Activated CD4-positive, alpha-beta T cell treated with anti-CD3 and anti-CD28 coated beads, Interleukin-10, Interleukin-2, amounts not matched to agents 100 ng/mL and 50 ng/mL, durations not matched to agents 16 hours and 8 hours (primary cell): ENCODE results near the gene FOLR2.

Experiments
- DNase-seq: peaks from one replicate; pipeline ENCODE4 v3.0.0-alpha.2; 2020

FOLR2 gene

DNA sequence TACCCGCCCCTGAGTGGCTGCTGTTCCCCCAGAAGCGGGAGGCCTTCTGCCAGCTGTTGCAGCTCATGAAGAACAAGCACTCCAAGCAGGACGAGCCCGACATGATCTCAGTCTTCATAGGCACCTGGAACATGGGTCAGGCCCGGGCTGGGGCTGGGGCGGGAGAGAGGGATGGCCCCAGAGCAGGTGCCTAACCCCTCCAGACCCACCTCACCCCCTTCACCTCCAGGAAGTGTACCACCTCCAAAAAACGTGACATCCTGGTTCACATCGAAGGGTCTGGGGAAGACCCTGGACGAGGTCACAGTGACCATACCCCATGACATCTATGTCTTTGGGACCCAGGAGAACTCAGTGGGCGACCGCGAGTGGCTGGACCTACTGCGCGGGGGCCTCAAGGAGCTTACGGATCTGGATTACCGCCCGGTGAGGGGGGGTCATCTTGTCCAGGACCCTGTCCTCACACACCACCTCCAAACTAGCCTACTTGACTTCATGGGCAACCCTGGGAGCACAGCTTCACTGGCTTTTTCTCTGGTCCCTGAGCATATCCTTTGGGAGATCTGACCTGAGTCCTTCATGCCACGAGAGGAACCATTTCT is 14.3 kb downstream of the FOLR2 start:
- no peak for DNase-seq

DNA sequence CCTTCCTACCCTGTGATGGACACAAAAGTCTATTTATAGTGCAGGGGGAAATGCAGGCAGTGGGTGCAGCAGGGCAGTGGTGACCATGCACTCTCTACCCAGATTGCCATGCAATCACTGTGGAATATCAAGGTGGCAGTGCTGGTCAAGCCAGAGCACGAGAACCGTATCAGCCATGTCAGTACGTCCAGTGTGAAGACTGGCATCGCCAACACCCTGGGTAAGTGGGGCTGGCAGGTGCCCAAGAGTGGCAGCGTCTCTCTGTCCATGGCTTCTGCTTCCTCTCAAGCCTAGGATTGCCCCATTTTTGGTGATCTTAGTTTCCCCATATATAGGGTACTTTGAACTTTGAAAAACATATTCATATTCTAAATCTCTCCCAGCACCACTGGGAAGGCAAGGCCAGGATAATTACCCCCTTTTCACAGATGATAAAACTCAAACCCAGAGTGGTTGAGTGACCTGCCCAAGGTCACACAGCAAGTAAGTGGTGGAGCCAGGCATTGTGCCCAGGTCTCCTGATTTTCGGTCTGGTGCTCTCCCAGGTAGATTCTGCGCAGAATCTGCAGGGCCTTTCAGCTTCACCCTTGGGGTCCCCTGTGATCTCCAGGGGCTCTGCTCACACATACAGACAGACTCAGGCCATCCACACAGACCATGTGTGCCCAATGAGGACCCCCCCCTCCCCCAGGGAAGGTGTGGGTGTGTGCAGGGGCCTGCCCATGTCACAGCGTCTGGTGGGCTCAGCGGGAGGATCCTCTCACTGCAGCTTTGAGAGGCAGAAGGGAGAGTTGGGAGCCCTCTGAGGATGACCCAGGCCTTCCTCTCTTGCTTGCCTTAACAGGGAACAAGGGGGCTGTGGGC is 15.0 kb downstream of the FOLR2 start:
- no peak for DNase-seq

DNA sequence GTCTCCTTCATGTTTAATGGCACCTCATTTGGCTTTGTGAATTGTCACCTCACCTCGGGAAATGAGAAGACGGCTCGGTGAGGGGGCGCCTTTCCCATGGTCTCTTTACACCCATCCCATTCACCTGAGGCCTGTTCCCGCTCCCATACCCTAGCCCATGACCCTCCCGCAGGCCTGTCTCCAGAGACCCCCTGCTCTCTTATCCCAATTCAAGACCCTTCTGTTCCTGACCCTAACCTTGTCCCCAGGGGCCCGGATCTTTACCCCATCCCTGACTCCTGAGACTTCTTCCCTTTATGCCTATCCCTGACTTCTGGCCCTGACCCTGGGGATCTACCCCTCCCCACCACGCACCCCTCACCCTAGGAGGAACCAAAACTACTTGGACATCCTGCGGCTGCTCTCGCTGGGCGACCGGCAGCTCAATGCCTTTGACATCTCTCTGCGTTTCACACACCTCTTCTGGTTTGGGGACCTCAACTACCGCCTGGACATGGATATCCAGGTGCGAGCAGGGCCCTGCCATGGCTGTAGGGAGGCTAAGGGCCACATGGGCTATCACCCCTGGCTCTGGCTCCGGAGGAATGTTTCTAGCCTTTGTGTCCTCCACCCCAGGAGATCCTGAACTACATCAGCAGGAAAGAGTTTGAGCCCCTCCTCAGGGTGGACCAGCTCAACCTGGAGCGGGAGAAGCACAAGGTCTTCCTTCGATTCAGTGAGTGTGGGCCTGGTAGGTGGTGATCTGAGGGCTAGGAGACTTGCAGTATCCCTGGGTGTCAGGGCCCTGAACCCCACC is 15.9 kb downstream of the FOLR2 start:
- no peak for DNase-seq

DNA sequence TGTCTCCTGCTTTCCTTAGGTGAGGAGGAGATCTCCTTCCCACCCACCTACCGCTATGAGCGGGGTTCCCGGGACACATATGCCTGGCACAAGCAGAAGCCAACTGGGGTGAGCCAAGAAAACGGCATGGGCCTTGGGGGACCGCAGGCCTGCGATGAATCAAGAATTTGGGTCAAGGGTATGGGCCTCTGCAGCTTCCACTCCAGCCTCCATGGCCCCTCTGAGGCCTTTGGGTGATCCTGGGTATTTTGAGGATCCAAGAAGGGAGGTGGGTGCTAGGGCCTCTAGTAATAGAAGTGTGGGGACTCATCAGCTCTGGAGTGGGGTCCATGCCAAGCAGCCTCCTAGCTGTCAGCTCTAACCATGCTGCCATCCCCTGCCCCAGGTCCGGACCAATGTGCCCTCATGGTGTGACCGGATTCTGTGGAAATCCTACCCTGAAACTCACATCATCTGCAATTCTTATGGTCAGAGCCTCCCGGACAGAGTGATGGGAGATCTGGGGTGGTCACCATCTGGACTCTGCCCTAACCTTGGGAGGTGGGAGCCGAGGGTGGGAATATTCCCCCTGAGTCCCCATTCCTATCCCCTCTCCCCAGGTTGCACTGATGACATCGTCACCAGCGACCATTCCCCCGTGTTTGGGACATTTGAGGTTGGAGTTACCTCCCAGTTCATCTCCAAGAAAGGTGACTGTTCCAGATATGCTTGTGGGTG is 16.6 kb downstream of the FOLR2 start:
- no peak for DNase-seq

DNA sequence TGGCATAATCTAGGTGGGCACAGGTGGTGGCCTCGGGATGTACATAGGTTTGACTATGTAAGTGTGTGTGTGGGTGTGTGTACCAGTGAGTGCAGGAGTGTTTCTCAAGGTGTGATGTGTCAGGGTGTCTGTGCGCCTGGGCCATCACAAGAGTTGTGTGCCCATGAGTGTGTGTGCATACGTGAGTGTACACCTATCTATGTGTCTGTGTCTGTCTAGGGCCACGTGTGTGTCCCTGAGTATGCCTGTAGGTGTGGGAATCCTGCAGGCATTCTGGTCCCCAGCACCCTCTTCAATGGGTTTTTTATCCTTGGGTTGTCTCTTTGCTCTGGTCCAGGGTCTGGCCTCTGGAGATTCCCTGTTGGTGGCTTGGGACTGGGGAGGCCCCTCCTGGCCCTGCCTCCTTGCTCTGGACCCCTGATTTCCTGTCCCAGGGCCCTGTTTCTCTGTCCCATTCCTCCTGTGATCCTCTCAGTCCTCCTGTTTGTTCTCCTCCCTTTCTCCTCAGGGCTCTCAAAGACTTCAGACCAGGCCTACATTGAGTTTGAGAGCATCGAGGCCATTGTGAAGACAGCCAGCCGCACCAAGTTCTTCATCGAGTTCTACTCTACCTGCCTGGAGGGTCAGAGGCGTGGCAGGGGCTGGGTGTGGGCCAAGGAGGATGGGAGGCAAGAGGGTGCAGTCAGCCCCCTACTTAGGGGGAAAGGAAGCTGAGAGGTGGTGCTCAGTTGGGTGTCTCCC is 17.3 kb downstream of the FOLR2 start:
- no peak for DNase-seq

DNA sequence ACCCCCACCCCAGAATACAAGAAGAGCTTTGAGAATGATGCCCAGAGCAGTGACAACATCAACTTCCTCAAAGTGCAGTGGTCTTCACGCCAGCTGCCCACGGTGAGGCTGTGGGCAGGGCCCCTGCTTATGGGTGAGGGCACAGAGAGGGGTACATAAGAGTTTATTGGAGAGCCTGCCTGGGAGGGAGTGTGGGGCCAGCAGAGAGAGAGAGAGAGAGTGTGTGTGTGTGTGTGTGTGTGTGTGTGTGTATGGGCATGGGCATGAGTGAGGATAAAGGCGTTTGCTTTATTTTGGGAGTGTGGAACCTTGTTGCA is 17.9 kb downstream of the FOLR2 start:
- DNase-seq = no peak

DNA sequence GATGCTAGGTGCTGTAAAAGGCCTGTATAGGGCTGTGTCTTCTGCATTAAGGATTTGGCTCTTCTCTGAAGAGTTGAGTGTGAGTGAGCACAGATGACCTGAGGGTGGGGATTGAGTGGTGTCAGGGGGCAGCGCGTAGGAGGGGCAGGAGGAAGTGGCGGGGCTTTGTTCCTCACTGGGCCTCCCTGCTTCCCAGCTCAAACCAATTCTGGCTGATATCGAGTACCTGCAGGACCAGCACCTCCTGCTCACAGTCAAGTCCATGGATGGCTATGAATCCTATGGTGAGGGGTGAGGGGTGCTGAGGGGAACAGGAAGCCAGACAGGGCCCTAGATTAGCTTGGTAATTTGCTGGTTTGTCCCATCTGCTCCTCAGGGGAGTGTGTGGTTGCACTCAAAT is 18.3 kb downstream of the FOLR2 start:
- no peak for DNase-seq

DNA sequence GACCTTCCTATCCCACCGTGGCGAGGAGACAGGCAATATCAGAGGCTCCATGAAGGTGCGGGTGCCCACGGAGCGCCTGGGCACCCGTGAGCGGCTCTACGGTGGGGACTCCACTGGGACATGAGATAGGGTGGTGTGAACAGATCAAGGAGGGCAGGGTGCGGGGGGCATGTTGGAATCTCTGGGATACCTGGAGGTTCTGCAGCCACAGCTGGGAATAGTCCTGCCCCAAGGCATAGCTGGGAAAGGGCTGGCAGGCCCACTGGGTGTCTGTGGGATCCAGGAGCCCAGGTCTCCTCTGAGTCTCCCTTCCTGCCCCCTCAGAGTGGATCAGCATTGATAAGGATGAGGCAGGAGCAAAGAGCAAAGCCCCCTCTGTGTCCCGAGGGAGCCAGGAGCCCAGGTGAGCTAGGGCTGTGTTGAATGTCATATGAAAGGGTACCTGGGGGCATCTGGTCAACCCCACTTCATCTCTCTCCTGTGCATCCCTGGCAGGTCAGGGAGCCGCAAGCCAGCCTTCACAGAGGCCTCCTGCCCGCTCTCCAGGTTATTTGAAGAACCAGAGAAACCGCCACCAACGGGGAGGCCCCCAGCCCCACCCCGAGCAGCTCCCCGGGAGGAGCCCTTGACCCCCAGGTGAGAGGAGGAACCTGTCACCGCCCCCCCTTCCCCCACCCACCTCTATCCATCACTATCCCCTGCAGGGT is 18.9 kb downstream of the FOLR2 start:
- DNase-seq = no peak

DNA sequence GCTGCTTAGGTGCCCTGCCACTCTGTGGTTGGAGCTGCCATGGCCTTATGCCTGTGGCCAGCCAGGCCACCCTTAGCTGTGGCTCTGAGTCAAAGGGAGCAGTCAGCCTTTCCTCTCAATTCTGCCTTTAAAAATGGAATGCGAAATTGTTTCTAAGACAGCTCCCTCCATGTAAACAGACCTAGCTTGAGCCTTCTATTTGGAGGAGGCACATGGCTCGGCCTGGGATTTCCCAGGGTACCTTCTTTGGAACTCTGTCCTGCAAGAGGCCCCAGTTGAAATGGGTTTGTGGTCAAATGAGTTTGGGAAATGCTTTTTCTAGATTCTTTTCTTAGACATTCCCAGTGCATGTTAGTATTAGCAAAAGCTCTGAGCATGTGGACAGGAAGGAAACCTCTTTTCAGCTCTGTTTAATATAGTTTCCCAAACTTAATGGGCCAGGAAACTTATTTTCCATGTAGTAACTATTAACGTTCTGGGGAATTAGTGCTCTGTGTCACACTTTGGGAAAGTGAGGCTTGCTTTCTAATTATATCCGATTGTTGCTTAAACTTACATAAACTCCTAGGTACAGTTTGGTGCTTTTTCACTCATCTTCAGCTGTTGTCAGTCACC is 19.6 kb downstream of the FOLR2 start:
- DNase-seq = no peak

DNA sequence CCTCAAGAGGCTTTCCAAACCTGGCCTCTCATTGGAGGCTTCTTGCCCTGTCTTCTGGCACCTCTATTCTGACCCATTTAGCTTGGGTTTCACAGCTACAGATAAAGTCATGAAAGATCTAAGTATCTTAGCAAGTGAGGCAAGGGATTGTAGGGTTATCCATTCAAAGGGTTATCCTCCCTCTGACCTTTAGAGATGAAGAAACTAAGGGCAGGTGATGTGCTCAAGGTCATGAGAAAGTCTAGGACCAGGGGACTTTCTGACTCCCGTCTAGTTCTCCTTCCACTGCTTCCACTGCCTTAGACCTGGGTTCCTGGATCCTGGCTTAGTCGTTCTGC is 20.1 kb downstream of the FOLR2 start:
- DNase-seq = no peak

DNA sequence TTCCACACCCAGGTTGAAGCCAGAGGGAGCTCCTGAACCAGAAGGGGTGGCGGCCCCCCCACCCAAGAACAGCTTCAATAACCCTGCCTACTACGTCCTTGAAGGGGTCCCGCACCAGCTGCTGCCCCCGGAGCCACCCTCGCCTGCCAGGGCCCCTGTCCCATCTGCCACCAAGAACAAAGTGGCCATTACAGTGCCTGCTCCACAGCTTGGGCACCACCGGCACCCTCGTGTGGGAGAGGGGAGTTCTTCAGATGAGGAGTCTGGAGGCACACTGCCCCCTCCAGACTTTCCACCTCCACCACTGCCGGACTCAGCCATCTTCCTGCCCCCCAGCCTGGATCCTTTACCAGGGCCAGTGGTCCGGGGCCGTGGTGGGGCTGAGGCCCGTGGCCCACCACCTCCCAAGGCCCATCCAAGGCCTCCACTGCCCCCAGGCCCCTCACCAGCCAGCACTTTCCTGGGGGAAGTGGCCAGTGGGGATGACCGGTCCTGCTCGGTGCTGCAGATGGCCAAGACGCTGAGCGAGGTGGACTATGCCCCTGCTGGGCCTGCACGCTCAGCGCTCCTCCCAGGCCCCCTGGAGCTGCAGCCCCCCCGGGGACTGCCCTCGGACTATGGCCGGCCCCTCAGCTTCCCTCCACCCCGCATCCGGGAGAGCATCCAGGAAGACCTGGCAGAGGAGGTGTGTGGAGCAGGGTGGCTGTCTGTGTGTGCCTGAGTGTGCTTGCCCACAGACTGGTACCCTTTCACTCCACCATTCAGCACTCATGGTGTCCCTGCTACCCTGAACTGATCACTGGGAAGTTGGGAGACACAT is 20.7 kb downstream of the FOLR2 start:
- DNase-seq = no peak

DNA sequence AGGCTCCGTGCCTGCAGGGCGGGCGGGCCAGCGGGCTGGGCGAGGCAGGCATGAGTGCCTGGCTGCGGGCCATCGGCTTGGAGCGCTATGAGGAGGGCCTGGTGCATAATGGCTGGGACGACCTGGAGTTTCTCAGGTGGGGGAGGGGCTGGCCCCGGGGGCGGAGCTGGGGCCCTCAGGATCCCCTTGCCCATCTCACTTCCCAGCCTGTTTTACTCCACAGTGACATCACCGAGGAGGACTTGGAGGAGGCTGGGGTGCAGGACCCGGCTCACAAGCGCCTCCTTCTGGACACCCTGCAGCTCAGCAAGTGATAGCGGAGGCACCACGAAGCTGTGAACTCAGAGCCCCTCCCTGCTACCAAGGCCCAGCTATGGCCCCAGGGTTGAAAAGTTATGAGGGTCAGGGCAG is 21.5 kb downstream of the FOLR2 start:
- DNase-seq = peak; percentile 69

DNA sequence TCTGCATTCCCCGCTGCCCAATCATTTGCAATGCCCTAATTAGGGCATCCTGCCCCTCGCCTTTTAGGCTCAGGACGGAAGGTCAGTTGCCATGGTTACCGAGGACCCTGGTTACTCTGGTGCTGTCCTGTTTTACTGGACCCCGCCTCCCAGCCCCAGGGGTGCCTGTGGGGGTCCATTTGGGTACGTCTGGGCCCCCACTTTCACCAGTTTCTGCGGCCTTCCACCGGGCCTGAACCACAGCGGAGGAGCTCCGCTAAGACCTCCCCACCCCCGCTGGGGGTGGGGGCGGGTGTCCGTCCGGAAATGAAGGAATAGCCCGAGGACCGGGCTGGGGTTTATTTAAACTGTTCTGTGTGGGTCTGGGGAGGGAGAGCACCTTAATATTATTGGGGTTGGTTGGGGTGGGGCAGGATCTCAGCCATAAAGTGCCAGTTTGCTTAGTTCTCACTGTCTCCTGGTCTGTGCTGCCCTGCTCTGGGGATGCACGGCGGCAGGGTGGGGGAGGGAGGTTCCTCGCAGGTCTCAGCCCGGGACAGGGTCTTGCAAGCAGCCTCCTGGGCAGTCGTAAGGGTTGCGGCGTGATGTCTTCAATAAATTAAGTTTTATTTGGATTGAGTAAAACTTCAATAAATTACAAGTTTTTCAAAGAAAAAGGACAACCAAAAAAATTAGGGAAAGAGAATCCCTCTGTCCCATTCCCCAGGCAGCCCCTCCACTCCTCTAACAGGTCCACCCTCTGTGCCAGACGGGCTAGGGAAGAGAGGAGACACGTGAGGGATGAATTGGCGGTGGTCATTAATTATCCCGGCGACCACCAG is 22.1 kb downstream of the FOLR2 start:
- no peak for DNase-seq

DNA sequence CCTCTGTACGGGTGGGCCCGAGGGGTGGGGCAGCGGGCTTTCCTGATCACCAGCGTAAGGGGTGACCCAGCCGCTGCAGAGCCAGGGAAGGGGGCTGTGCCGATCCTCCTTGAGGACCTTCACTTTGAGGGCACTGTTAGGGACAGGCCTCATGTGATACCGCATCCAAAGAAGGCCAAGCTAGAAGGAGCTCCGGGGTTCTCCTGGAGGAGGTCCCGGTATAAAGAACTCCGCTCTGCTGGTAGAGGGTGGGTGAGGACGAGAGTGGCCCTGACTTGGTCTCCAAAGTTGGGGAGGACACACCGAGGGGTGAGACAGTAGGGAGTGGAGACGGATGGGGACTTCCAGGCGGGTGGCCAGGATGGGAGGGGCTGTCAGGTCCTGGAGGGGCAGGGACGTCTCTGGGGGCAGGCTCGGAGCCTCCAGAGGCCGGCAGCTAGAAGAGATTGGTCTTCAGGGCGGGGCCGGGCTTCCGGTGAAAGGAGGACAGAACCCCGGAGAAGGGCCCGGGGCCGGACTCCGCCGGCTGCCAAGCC is 22.8 kb downstream of the FOLR2 start:
- DNase-seq = no peak

DNA sequence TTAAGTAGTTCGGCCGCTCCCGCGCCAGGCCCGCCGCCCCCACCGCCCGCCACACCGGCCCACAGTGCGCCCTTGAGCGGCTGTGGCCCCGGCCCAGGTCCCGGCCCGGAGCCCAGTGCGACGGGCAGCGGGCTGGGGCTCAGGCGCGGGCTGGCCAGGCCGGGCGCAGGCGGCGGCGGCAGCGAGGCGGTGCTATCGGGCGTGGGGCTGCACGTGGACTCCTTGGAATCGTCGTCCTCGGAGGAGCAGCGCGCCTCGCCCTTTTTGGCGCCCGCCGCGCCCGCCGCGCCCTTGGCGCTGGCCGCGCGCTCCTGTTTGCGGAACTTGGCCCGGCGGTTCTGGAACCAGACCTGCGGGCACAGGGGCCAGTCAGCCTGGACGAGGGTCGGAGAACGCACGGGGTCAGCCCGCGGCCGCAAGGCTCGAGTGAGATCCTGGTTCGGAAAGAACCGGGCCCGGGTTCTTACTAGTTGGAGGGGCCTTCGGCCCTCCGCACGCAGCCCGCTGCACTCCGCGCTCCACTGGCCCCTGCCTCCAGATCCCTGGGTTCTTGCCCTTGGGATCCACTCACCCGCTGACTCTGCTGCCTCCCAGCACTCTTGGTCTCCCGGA is 23.4 kb downstream of the FOLR2 start:
- DNase-seq = no peak

DNA sequence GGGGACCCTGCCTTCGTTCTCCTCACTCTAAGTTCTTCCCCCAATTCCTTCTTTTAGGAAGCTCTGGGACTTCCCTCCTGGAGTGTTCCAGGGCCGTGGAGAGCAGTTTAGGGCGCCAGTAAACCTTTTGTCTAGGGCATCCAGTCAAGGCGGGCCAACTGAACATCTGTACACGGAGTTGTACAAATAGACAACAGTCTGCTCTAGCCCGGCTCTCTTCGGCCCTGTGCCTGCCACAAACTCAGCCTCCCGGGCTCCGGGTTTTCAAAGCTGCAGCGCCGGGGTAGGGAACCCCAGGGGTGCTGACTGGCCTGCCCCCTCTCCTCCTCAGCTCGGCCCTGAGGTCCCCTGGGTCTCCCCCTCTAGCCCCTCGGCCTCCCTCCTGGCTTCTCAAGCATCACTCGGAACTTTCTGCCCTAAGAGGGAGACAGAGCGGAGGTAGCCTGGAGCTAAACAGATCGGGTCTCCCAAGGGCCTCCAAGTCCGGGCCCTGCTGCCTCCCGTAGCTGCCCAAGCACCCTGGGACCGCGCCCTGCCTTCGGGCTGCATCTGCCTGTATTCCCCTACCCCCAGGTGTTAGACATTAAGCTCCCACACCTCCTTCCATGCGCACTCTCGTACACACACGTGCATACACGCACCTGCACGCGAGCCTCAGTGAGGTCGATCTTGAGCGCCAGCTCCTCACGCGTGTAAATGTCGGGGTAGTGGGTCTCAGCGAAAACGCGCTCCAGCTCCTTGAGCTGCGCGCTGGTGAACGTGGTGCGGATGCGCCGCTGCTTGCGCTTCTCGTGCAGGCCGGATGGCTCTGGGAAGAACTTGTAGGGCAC is 24.1 kb downstream of the FOLR2 start:
- DNase-seq = no peak

DNA sequence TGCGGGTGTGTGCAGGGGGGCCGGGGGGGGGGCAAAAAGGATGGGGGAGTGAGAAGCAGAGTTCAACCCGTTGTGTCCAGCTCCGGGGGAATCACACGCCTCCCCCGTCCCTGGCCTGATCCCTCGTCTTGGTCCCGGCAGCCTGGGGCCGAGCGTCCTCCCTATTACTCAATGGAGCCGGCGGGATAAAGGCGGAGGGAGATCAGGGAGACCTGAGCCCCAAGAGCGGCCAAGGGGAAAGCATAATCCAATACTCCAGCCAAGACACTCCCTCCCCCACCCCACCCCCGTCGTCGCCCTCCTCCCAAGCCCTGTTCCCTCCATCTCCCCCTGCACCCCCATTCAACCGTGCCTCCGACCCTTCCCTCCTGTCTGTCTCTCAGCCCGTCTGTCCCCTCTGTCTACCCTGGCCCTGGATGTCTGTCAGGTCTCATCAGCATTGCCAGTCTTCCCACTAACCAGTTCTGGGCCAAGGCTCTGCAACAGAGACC is 24.7 kb downstream of the FOLR2 start:
- DNase-seq = no peak

DNA sequence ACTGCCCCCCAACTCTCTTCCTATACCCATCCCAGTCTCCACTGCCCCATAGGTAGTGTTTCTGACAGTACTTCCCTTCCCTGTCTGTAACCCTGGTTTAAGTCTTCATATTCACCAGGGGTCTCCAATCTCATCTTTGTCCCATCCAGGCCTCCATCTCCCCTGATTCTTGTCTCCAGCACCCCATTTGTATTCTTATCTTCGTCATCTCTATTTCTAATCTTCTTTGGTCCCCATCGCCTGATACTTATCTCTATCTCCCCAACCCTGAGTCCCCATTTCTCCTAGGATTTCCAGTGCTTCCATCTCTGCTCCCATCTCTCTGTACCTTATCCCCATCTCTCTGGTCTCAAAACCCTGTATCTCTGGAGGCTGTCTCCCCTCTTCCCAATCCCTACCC is 25.5 kb downstream of the FOLR2 start:
- no peak for DNase-seq
